ENCODE results near the gene AAR2. TPM values are rescaled to one million over a fixed set of nuclear protein-coding genes. Genes with fewer than 3 reads are reported as not detected.

The AAR2 gene
- polyA plus RNA-seq, 1 donor from 2014 or later, result 28.1 TPM

DNA sequence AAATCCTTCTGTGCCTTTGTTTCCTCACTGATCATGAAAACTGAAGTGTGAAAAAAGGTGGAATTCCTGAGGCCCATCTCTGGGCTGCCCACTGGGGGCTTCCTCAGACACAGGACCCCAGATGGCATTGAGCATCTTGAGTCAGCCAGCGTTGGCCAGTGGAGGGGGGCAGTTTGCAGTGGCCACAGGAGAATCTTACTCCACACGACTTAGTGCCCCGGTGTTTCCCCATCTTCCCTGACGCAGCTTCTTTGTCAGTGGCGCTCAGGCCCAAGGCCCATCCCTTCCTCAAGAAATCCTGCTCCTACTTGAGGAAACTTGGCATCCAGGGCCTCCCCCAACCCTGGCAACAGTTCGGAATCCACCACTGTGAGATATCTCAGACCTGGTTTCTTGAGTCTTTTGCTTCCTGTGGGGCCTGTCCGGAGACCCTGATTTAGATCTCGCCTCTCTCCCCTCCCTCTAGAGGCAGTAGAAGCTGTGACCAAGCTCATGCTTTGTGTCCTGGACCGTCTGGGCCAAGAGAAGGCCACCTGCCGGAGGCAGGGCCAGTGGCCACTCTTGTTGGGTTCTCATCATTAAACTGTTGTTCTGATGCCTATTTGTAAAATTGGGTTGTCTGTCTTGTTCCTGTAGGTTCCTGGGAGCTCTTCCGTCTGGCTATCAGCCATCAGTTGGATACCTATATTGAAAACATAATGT lies 49.6 kb downstream of the AAR2 start:
- no peak overlapping the region for H2AFZ ChIP-seq (ENCODE audit: low read depth, low read length)
- H4K20me1 ChIP-seq (ENCODE audit: insufficient read depth), result no peaks in the 10 kb centered on the region
- no peaks in the 10 kb centered on the region for H3K9me3 ChIP-seq (ENCODE audit: low read length)
- no peaks in the 10 kb centered on the region for H3K9me2 ChIP-seq (ENCODE audit: insufficient read depth, low read length)
- H3K79me2 ChIP-seq (replicated peaks; ENCODE audit: insufficient read depth, low read length), result no peaks in the 10 kb centered on the region
- H3K36me3 ChIP-seq (ENCODE audit: insufficient read depth, low read length), result no peaks in the 10 kb centered on the region
- no peak overlapping the region for H3K4me3 ChIP-seq (ENCODE audit: low read length)
- no peak overlapping the region for H3K9ac ChIP-seq (ENCODE audit: low read length)
- H3F3A ChIP-seq (ENCODE audit: insufficient read depth, low read length, poor library complexity, severe bottlenecking), result no peaks in the 10 kb centered on the region
- H3K4me2 ChIP-seq (ENCODE audit: low read length), result no peak overlapping the region
- H3K27me3 ChIP-seq (ENCODE audit: insufficient read depth, low read depth, low read length), result no peaks in the 10 kb centered on the region
- TF ChIP-seq TAF1 (IDR thresholded peaks at IDR 0.05; ENCODE audit: low read depth) (no peak), EZH2 (IDR thresholded peaks at IDR 0.05; ENCODE audit: borderline replicate concordance, insufficient read depth, low read length, poor library complexity, severe bottlenecking) (no peak), SMC3 (conservative IDR thresholded peaks at IDR 0.05; ENCODE audit: poor library complexity) (no peak), EP300 (conservative IDR thresholded peaks at IDR 0.05; ENCODE audit: poor library complexity, severe bottlenecking) (no peak), RAD21 (conservative IDR thresholded peaks at IDR 0.05) (no peak), POLR2AphosphoS5 (IDR thresholded peaks at IDR 0.05) (no peak), MXI1 (conservative IDR thresholded peaks at IDR 0.05; ENCODE audit: poor library complexity, severe bottlenecking) (no peak)
- TF ChIP-seq, protein P1, sequence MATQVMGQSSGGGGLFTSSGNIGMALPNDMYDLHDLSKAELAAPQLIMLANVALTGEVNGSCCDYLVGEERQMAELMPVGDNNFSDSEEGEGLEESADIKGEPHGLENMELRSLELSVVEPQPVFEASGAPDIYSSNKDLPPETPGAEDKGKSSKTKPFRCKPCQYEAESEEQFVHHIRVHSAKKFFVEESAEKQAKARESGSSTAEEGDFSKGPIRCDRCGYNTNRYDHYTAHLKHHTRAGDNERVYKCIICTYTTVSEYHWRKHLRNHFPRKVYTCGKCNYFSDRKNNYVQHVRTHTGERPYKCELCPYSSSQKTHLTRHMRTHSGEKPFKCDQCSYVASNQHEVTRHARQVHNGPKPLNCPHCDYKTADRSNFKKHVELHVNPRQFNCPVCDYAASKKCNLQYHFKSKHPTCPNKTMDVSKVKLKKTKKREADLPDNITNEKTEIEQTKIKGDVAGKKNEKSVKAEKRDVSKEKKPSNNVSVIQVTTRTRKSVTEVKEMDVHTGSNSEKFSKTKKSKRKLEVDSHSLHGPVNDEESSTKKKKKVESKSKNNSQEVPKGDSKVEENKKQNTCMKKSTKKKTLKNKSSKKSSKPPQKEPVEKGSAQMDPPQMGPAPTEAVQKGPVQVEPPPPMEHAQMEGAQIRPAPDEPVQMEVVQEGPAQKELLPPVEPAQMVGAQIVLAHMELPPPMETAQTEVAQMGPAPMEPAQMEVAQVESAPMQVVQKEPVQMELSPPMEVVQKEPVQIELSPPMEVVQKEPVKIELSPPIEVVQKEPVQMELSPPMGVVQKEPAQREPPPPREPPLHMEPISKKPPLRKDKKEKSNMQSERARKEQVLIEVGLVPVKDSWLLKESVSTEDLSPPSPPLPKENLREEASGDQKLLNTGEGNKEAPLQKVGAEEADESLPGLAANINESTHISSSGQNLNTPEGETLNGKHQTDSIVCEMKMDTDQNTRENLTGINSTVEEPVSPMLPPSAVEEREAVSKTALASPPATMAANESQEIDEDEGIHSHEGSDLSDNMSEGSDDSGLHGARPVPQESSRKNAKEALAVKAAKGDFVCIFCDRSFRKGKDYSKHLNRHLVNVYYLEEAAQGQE (IDR thresholded peaks at IDR 0.05; ENCODE audit: borderline replicate concordance), result no peak
- TF ChIP-seq, protein P2, sequence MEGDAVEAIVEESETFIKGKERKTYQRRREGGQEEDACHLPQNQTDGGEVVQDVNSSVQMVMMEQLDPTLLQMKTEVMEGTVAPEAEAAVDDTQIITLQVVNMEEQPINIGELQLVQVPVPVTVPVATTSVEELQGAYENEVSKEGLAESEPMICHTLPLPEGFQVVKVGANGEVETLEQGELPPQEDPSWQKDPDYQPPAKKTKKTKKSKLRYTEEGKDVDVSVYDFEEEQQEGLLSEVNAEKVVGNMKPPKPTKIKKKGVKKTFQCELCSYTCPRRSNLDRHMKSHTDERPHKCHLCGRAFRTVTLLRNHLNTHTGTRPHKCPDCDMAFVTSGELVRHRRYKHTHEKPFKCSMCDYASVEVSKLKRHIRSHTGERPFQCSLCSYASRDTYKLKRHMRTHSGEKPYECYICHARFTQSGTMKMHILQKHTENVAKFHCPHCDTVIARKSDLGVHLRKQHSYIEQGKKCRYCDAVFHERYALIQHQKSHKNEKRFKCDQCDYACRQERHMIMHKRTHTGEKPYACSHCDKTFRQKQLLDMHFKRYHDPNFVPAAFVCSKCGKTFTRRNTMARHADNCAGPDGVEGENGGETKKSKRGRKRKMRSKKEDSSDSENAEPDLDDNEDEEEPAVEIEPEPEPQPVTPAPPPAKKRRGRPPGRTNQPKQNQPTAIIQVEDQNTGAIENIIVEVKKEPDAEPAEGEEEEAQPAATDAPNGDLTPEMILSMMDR (IDR thresholded peaks at IDR 0.05; ENCODE audit: poor library complexity, severe bottlenecking), result no peak
- no peak overlapping the region for H3K27ac ChIP-seq (ENCODE audit: low read length)

DNA sequence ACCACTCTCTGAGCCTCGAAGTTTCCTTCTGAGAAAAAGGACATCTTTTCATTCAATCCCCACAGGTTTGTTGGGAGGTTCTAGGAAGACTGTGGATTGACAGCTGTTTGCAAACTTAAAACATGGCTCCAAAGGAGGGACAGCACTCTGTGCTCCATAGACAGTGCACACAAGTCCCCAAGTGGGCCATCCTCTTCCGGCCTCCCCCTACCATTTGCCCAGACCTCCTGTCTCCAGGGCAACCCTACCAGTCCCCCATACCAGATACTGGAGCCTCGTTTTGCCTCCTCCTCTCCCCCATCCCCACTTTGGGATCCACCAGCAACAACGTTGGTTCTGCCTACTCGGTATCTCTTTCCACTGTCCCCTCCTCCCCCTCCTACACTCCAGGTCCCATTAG lies 61.4 kb downstream of the AAR2 start:
- Histone ChIP-seq H3K36me3 (ENCODE audit: insufficient read depth, low read length) (no peaks in the 10 kb centered on the region), H3K4me2 (ENCODE audit: low read length) (no peak overlapping the region), H3K27ac (ENCODE audit: low read length) (no peak overlapping the region), H3K9me2 (ENCODE audit: insufficient read depth, low read length) (no peaks in the 10 kb centered on the region), H3F3A (ENCODE audit: insufficient read depth, low read length, poor library complexity, severe bottlenecking) (no peaks in the 10 kb centered on the region), H3K4me3 (ENCODE audit: low read length) (no peak overlapping the region), H4K20me1 (ENCODE audit: insufficient read depth) (no peaks in the 10 kb centered on the region), H3K9ac (ENCODE audit: low read length) (no peak overlapping the region), H3K79me2 (replicated peaks; ENCODE audit: insufficient read depth, low read length) (no peaks in the 10 kb centered on the region), H3K27me3 (ENCODE audit: insufficient read depth, low read depth, low read length) (no peaks in the 10 kb centered on the region), H2AFZ (ENCODE audit: low read depth, low read length) (no peak overlapping the region), H3K9me3 (ENCODE audit: low read length) (no peaks in the 10 kb centered on the region)
- TF ChIP-seq, protein P1 (IDR thresholded peaks at IDR 0.05; ENCODE audit: borderline replicate concordance), result no peak
- TF ChIP-seq MXI1 (conservative IDR thresholded peaks at IDR 0.05; ENCODE audit: poor library complexity, severe bottlenecking), result no peak
- no peak for TF ChIP-seq POLR2AphosphoS5 (IDR thresholded peaks at IDR 0.05)
- no peak for TF ChIP-seq SMC3 (conservative IDR thresholded peaks at IDR 0.05; ENCODE audit: poor library complexity)
- TF ChIP-seq, protein P2 (IDR thresholded peaks at IDR 0.05; ENCODE audit: poor library complexity, severe bottlenecking), result no peak
- TF ChIP-seq RAD21 (conservative IDR thresholded peaks at IDR 0.05), result no peak
- no peak for TF ChIP-seq EP300 (conservative IDR thresholded peaks at IDR 0.05; ENCODE audit: poor library complexity, severe bottlenecking)
- no peak for TF ChIP-seq TAF1 (IDR thresholded peaks at IDR 0.05; ENCODE audit: low read depth)
- no peak for TF ChIP-seq EZH2 (IDR thresholded peaks at IDR 0.05; ENCODE audit: borderline replicate concordance, insufficient read depth, low read length, poor library complexity, severe bottlenecking)

Data from neural cell (in vitro differentiated cells).